ENCODE results near the gene XPC. TPM values are rescaled to one million over a fixed set of nuclear protein-coding genes. Genes with fewer than 3 reads are reported as not detected.

Gene XPC
- total and polyA plus RNA-seq, 2 of the 8 experiments (the other 6 are each of a cell fraction or from before 2014, with no cell fraction given): 8.8 to 27.3 TPM

- ChIA-PET CTCF (ENCODE audit: partially characterized antibody) (interaction anchor here (0.6 to 11.1 kb wide), 7 partner anchors 10 to 441 kb away, joined by 3 to 157 read pairs (median 7); no protein-coding TSS in a partner anchor), POLR2A (ENCODE audit: partially characterized antibody) (interaction anchor here (1.2 to 2.7 kb wide), 2 partner anchors 8 to 33 kb away, joined by 3 to 12 read pairs; partner anchors contain the start of gene LSM3)
- TF ChIP-seq CTBP2 (IDR thresholded peaks at IDR 0.05; ENCODE audit: borderline replicate concordance, insufficient read depth, insufficient read length, low read length): no peak
- TF ChIP-seq POU5F1 (IDR thresholded peaks at IDR 0.05; ENCODE audit: low read depth, low read length): no peak
- no peak for TF ChIP-seq SIRT6 (IDR thresholded peaks at IDR 0.05; ENCODE audit: low read length)
- Histone ChIP-seq H4K5ac (ENCODE audit: insufficient read length, low read depth, low read length) (no peak overlapping the region), H3K56ac (replicated peaks; ENCODE audit: insufficient read length, low read depth, low read length) (no peak overlapping the region), H2AFZ (ENCODE audit: low read length) (no peak overlapping the region), H3K27me3 (replicated peaks in 1 of 4; ENCODE audit: control insufficient read depth in 3 of 4, extremely low read depth in 1 of 4, insufficient read depth in 3 of 4, low read length in 3 of 4) (no peaks in the 10 kb centered on the region), H3K4me2 (ENCODE audit: insufficient read depth in 1 of 2, low read depth in 2 of 2, low read length in 2 of 2) (no peak overlapping the region), H3K4me3 (ENCODE audit: extremely low read depth in 1 of 4, insufficient read depth in 2 of 4, low read depth in 3 of 4, low read length in 4 of 4) (no peak overlapping the region), H3K18ac (ENCODE audit: extremely low read depth, low read length) (no peak overlapping the region), H2BK15ac (ENCODE audit: low read length) (no peak overlapping the region), H3K79me1 (ENCODE audit: low read depth, low read length) (no peaks in the 10 kb centered on the region), H3K14ac (ENCODE audit: insufficient read length) (no peak overlapping the region), H2AK5ac (ENCODE audit: low read depth, low read length) (no peak overlapping the region), H4K91ac (replicated peaks; ENCODE audit: insufficient read length, low read length) (no peak overlapping the region), H3K36me3 (ENCODE audit: control insufficient read depth in 2 of 4, insufficient read depth in 4 of 4, low read length in 3 of 4) (no peaks in the 10 kb centered on the region), H3K27ac (ENCODE audit: low read depth, low read length) (no peak overlapping the region), H2BK12ac (ENCODE audit: low read depth, low read length) (no peak overlapping the region), H2BK20ac (ENCODE audit: low read length) (no peak overlapping the region), H3K23me2 (ENCODE audit: low read depth, low read length) (no peaks in the 10 kb centered on the region), H3K4me1 (replicated peaks in 1 of 4; ENCODE audit: control insufficient read depth in 3 of 4, insufficient read depth in 4 of 4, low read length in 3 of 4) (peaks cover 0 to under 1% (median 0%) of the 10 kb centered on the region in 4 experiments; a peak in 3 of 7 replicates), H3K9me3 (ENCODE audit: insufficient read depth in 2 of 2, low read depth in 1 of 2, low read length in 1 of 2) (no peaks in the 10 kb centered on the region), H4K8ac (ENCODE audit: extremely low read depth, insufficient read depth, low read length) (no peak overlapping the region), H3K79me2 (ENCODE audit: control insufficient read depth in 1 of 2, insufficient read depth in 2 of 2, low read length in 2 of 2) (no peaks in the 10 kb centered on the region), H2BK120ac (replicated peaks; ENCODE audit: low read depth, low read length) (no peak overlapping the region), H3K4ac (replicated peaks; ENCODE audit: insufficient read length, low read depth, low read length) (no peak overlapping the region), H4K20me1 (replicated peaks in 1 of 2; ENCODE audit: control insufficient read depth in 1 of 2, insufficient read depth in 2 of 2, low read length in 2 of 2) (no peaks in the 10 kb centered on the region), H2BK5ac (ENCODE audit: low read depth, low read length) (no peak overlapping the region), H3K9ac (replicated peaks in 1 of 4; ENCODE audit: extremely low read depth in 1 of 4, low read depth in 3 of 4, low read length in 3 of 4) (no peak overlapping the region), H3K23ac (ENCODE audit: insufficient read length) (no peak overlapping the region)
- DNase-seq (ENCODE audit: low read depth in 1 of 2, low spot score in 2 of 2) (no peak), FAIRE-seq (no peak)
- WGBS, 2 experiments (ENCODE audit: extremely low coverage in 1 of 2, insufficient coverage in 1 of 2, insufficient read length in 1 of 2, insufficient replicate concordance in 2 of 2, low coverage in 1 of 2, low lambda C conversion rate in 2 of 2, missing lambda C conversion rate in 1 of 2): 86% methylated on average over 4 of the region's 4 CpGs; no CpG with 5 or more reads in 1 of the 2 experiments
Observed at GRCh38 chr3:14211621-14212020, 33.2 kb upstream of the XPC start.

All from H1 (cell line).